ENCODE results near the gene RNF34. TPM values are rescaled to one million over a fixed set of nuclear protein-coding genes. Genes with fewer than 3 reads are reported as not detected.
"Not testable (repeated sequence)": the region's sequence is repeated elsewhere in the genome, so short reads cannot be mapped to it uniquely, and the experiment has no call there.

Gene RNF34
- total RNA-seq, 1 donor from 2014 or later: 75.3 TPM

- Mint-ChIP-seq H3K27me3 (peaks cover 15% of the 10 kb centered on the region), H3K27ac (no peak overlapping the region), H3K4me1 (peaks cover 2% of the 10 kb centered on the region), H3K9me3 (no peaks in the 10 kb centered on the region), H3K36me3 (ENCODE audit: low read depth) (no peaks in the 10 kb centered on the region), H3K4me3 (no peak overlapping the region)
- DNase-seq: no peak
- TF ChIP-seq CTCF (IDR thresholded peaks at IDR 0.05): no peak
- CTCF ChIA-PET: interaction anchor here (1.7 kb wide), 1 partner anchor 34 kb away, joined by 4 read pairs; no protein-coding TSS in a partner anchor
- intact Hi-C loops (cut with micrococcal nuclease): no loop called here
- POLR2A ChIA-PET: interaction anchor here (0.6 kb wide), 1 partner anchor 50 kb away, joined by 8 read pairs; no protein-coding TSS in a partner anchor
- no peak for ATAC-seq (ENCODE audit: low read depth)
These were observed 33.9 kb upstream of the RNF34 start for GRCh38 chr12:121366063-121366459.

GRCh38 chr12:121371404-121371803, 28.5 kb upstream of the RNF34 start:
- Mint-ChIP-seq H3K36me3 (ENCODE audit: low read depth) (no peaks in the 10 kb centered on the region), H3K4me1 (no peaks in the 10 kb centered on the region), H3K4me3 (no peak overlapping the region), H3K27ac (no peak overlapping the region), H3K9me3 (peaks cover 5% of the 10 kb centered on the region), H3K27me3 (peaks cover 2% of the 10 kb centered on the region)
- ATAC-seq (ENCODE audit: low read depth) (no peak), DNase-seq (no peak)
- intact Hi-C loops (cut with micrococcal nuclease): no loop called here
- TF ChIP-seq CTCF (IDR thresholded peaks at IDR 0.05): no peak
- ChIA-PET CTCF (no interaction called here), POLR2A (no interaction called here)

- TF ChIP-seq CTCF (IDR thresholded peaks at IDR 0.05): no peak
- ATAC-seq (ENCODE audit: low read depth): no peak
- POLR2A ChIA-PET: no interaction called here
- intact Hi-C loops (cut with micrococcal nuclease): no loop called here
- Mint-ChIP-seq H3K4me3 (no peak overlapping the region), H3K27me3 (peaks cover 3% of the 10 kb centered on the region), H3K9me3 (peaks cover 5% of the 10 kb centered on the region), H3K27ac (no peak overlapping the region), H3K4me1 (no peaks in the 10 kb centered on the region), H3K36me3 (ENCODE audit: low read depth) (no peaks in the 10 kb centered on the region)
- CTCF ChIA-PET: no interaction called here
- DNase-seq: no peak
These were observed 26.2 kb upstream of the RNF34 start for GRCh38 chr12:121373755-121374154.

GRCh38 chr12:121374336-121374735, 25.6 kb upstream of the RNF34 start:
- H3K27ac Mint-ChIP-seq; H3K9me3 Mint-ChIP-seq; H3K4me3 Mint-ChIP-seq; CTCF ChIA-PET; H3K27me3 Mint-ChIP-seq; POLR2A ChIA-PET; DNase-seq; intact Hi-C loops (cut with micrococcal nuclease); H3K36me3 Mint-ChIP-seq (ENCODE audit: low read depth); H3K4me1 Mint-ChIP-seq; ATAC-seq (ENCODE audit: low read depth): not testable (repeated sequence)

- CTCF ChIA-PET; H3K36me3 Mint-ChIP-seq (ENCODE audit: low read depth); intact Hi-C loops (cut with micrococcal nuclease); POLR2A ChIA-PET; H3K4me1 Mint-ChIP-seq; H3K9me3 Mint-ChIP-seq; H3K27ac Mint-ChIP-seq; ATAC-seq (ENCODE audit: low read depth); DNase-seq; H3K27me3 Mint-ChIP-seq; H3K4me3 Mint-ChIP-seq: not testable (repeated sequence)
These were observed 24.9 kb upstream of the RNF34 start for GRCh38 chr12:121374945-121375584.

GRCh38 chr12:121376754-121377697, 22.9 kb upstream of the RNF34 start:
- CTCF ChIA-PET: no interaction called here
- intact Hi-C loops (cut with micrococcal nuclease): no loop called here
- Mint-ChIP-seq H3K4me3 (no peak overlapping the region), H3K9me3 (peaks cover 5% of the 10 kb centered on the region), H3K27me3 (peaks cover 1% of the 10 kb centered on the region), H3K4me1 (no peaks in the 10 kb centered on the region), H3K27ac (no peak overlapping the region), H3K36me3 (ENCODE audit: low read depth) (no peaks in the 10 kb centered on the region)
- DNase-seq (no peak), ATAC-seq (ENCODE audit: low read depth) (no peak)
- TF ChIP-seq CTCF (IDR thresholded peaks at IDR 0.05): no peak
- POLR2A ChIA-PET: no interaction called here
